Forelimb muscle (tissue), 1 donor: ENCODE data around the gene UBE2E1. TPM values are rescaled to one million over a fixed set of nuclear protein-coding genes. Genes with fewer than 3 reads are reported as not detected.
A peak's percentile ranks its signal among the peaks of the same experiment; 100 is the strongest.
"Not testable (repeated sequence)": the region's sequence is repeated elsewhere in the genome, so short reads cannot be mapped to it uniquely, and the experiment has no call there.

ENCODE experiments used
- DNase-seq: peaks from one replicate; pipeline ENCODE4 v3.0.0-alpha.2; 2013; ENCODE audit warnings: low read depth
- polyA plus RNA-seq: library from polyadenylated mRNA; unstranded; fragments of 120-200 nt; gene quantifications from one replicate; pipeline ENCODE4 v1.2.1, GENCODE V29; 2013; ENCODE audit not compliant: insufficient read length

The UBE2E1 gene
- polyA plus RNA-seq, 1 donor: 80.3 TPM

- no peak for DNase-seq
These were observed 110.6 kb downstream of the UBE2E1 start for GRCh38 chr3:23916152-23916885.

- peak; percentile 94 for DNase-seq
These were observed 111.3 kb downstream of the UBE2E1 start, which contains the start of the genes NKIRAS1 and RPL15 for GRCh38 chr3:23916886-23917678. Gene NKIRAS1 (minus strand): TSS chr3:23916990. CDS start chr3:23910904, 6,086 bp downstream. Gene RPL15 (plus strand): TSS chr3:23917132. CDS start chr3:23917860, 728 bp downstream.

- DNase-seq: not testable (repeated sequence)
These were observed 112.0 kb downstream of the UBE2E1 start for GRCh38 chr3:23917679-23918303.

GRCh38 chr3:23918331-23918730 is 112.6 kb downstream of the UBE2E1 start:
- not testable (repeated sequence) for DNase-seq

DNA sequence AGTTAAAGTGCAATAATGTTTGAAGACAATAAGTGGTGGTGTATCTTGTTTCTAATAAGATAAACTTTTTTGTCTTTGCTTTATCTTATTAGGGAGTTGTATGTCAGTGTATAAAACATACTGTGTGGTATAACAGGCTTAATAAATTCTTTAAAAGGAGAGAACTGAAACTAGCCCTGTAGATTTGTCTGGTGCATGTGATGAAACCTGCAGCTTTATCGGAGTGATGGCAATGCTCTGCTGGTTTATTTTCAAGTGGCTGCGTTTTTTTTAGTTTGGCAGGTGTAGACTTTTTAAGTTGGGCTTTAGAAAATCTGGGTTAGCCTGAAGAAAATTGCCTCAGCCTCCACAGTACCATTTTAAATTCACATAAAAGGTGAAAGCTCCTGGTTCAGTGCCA is 113.9 kb downstream of the UBE2E1 start:
- no peak for DNase-seq

- DNase-seq: no peak
These were observed 114.4 kb downstream of the UBE2E1 start for GRCh38 chr3:23920151-23920655.

GRCh38 chr3:23921052-23921511 is 115.3 kb downstream of the UBE2E1 start:
- no peak for DNase-seq

GRCh38 chr3:23923786-23924185 is 118.0 kb downstream of the UBE2E1 start:
- no peak for DNase-seq

DNA sequence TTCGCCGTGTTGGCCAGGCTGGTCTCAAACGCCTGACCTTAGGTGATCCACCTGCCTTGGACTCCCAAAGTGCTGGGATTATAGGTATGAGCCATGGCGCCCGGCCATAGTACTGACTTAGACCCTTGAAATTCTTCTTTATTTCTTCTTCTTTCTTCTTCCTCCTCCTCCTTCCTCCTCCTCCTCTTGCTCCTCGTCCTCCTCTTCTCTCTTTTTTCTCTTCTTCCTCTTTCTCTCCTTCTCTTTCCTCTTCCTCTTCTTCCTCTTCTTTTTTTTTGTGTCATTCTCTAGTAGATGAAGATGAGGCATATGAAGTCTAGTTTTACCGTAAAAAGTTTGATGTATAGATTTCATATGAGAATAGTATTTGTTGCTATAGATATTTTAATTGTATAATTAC is 120.5 kb downstream of the UBE2E1 start:
- DNase-seq: no peak

DNA sequence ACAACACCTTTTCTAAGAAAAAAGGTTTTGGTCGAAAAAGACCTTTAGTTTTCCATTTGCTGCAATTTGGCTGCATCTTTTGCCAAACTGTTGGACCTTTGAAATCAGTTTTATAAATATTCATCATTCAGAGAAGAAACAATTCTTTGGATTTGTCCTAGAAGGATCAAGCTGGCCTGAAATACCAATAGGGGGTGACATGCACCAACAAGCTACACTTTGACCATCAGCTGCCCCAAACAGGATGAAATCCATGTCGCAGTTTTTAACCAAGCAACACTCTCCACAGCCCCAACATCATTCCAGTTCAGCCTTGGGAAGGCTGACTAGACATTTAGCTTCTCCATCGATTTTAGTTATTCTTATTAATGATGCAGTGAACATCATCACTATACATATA is 121.0 kb downstream of the UBE2E1 start:
- DNase-seq: no peak

DNA sequence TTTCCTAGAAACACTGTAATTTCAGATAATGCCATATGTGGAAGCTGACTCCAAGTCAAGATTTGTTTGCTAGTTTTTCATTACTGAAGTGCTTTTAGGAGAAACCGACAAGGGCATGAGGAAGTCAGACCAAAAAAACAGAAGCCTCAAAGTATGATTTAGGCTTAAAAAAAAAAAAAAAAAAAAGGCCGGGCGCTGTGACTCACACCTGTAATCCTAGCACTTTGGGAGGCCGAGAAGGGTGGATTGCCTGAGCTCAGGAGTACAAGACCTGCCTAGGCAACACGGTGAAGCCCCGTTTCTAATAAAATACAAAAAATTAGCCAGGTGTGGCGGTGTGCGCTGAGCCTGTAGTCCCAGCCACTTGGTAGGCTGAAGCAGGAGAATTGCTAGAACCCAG is 122.8 kb downstream of the UBE2E1 start:
- no peak for DNase-seq

GRCh38 chr3:23931597-23931996 is 125.8 kb downstream of the UBE2E1 start:
- DNase-seq: no peak

DNA sequence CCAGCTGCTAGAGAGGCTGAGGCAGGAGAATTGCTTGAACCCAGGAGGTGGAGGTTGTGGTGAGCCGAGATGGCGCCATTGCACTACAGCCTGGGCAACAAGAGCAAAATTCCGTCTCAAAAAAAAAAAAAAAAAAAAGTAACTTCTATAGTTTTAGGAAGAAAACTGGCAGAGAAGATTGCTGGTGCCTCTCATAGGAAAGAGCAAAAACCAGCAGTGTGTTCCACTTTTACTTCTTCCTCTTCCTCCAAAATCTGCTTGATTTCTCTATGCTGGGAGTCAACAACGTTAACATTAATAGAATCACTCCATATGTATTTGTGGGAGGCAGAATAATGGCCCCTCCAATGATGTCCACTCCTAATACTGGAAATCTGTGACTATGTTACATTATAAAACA is 126.8 kb downstream of the UBE2E1 start:
- DNase-seq: no peak

- no peak for DNase-seq
These were observed 128.5 kb downstream of the UBE2E1 start for GRCh38 chr3:23934253-23934652.

DNA sequence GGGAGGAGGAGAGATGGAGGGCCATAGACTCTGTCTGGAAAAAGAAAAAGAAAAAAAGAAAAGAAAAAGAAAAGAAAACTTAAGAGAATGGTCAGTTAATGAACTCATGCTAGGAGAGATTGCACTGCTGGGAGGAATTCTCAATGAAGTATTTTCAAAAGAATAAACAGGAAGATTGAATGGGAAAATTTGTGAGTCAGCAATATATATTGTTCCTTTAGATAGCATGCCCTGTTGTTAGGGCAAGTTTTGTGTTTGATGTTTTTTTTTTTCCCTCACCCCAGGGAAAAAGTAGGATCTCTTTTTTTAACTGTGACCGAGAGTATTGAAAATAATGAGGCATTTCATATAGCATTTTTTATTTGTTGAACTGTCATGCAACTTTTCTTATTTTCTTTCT is 131.5 kb downstream of the UBE2E1 start:
- no peak for DNase-seq

GRCh38 chr3:23938688-23939087 is 132.9 kb downstream of the UBE2E1 start:
- DNase-seq: no peak

- DNase-seq: no peak
These were observed 135.0 kb downstream of the UBE2E1 start for GRCh38 chr3:23940775-23941174.

Other genes starting within 250 kb of the UBE2E1 start
- gene NKIRAS1, start 111.0 kb downstream of the UBE2E1 start, polyA plus RNA-seq: 13.6 TPM
- 2,583 TPM for gene RPL15, start 111.2 kb downstream of the UBE2E1 start, polyA plus RNA-seq
- gene NR1D2, start 139.3 kb downstream of the UBE2E1 start, polyA plus RNA-seq: 21.7 TPM